Brain microvascular endothelial cell (primary cell): Measurements from ENCODE around the gene TNFAIP2.
A peak's percentile ranks its signal among the peaks of the same experiment; 100 is the strongest.

Experiments
- DNase-seq: peaks from one replicate; pipeline ENCODE4 v3.0.0-alpha.2; 2020
- H3K27ac ChIP-seq: fragments of 250-450 bp; sonication (Bioruptor Pico); 2 replicates; pipeline ENCODE4 v1.5.1; 2020; ENCODE audit warnings: mild to moderate bottlenecking, moderate library complexity
- H3K27me3 ChIP-seq: fragments of 250-450 bp; sonication (Bioruptor Pico); replicated peaks from 2 replicates; pipeline ENCODE4 v1.5.1; 2020; ENCODE audit warnings: mild to moderate bottlenecking
- H3K36me3 ChIP-seq: fragments of 250-450 bp; sonication (Bioruptor Pico); replicated peaks from 2 replicates; pipeline ENCODE4 v1.5.1; 2020; ENCODE audit warnings: mild to moderate bottlenecking
- H3K4me3 ChIP-seq: 2 replicates; pipeline ENCODE4 v1.5.1; 2011; ENCODE audit warnings: low read depth, mild to moderate bottlenecking, control low read depth, low read length, moderate library complexity
- in situ Hi-C: cut with HindIII; loops from 2 replicates; pipeline ENCODE4 v1.10.0; 2017; ENCODE audit warnings: low sequenced_read_pairs, low pct_ligation_motif_present
- TF ChIP-seq, protein P1 (sequence below): IDR thresholded peaks from 2 replicates; pipeline ENCODE4 v1.5.1; 2011; ENCODE audit warnings: low read depth, mild to moderate bottlenecking, moderate library complexity, low read length, control low read depth, inconsistent platforms; ENCODE audit errors: missing control alignments

TNFAIP2 gene

DNA sequence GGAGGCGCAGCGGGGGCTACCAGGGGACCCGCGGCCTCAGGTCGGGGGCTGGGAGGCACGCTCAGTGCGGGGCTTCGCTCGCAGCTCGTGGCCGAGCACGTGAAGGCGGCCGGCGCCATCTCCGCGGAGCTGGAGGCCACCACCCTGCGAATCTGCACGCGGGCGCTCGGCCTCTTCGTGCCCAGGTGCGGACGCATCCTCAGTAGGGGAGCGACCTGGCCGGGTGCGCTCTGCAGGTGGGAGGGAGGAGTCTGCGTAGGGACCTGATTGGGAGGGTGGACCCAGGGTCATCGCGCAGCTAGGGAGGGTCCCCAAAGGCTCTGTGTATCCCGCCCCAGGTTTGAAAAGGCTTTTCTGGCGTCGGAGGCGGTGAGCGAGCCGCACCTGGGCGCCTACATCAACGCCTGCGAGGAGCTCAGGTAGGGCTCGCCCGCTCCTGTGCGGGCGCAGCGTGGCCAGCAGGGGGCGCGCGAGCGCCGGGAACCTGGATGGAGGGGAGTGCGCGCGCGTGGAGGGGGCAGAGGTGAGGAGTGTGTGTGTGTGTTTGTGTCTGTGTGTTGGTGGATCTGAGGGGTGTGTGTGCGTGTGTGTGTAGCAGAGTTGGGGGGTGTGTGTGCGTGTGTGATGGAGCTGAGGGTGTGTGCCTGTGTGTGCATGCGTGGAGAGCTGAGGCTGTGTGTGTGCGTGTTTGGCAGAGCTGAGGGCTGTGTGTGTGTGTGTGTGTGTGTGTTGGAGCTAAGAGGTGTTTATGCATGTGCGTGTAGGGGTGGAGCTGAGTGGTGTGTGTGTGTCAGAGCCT is 18.4 kb upstream of the TNFAIP2 start:
- H3K27ac ChIP-seq: no peak overlapping the region
- TF ChIP-seq, protein P1, sequence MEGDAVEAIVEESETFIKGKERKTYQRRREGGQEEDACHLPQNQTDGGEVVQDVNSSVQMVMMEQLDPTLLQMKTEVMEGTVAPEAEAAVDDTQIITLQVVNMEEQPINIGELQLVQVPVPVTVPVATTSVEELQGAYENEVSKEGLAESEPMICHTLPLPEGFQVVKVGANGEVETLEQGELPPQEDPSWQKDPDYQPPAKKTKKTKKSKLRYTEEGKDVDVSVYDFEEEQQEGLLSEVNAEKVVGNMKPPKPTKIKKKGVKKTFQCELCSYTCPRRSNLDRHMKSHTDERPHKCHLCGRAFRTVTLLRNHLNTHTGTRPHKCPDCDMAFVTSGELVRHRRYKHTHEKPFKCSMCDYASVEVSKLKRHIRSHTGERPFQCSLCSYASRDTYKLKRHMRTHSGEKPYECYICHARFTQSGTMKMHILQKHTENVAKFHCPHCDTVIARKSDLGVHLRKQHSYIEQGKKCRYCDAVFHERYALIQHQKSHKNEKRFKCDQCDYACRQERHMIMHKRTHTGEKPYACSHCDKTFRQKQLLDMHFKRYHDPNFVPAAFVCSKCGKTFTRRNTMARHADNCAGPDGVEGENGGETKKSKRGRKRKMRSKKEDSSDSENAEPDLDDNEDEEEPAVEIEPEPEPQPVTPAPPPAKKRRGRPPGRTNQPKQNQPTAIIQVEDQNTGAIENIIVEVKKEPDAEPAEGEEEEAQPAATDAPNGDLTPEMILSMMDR: peak; percentile 82
- in situ Hi-C loops: no loop called here
- peaks cover 39% of the 10 kb centered on the region for H3K27me3 ChIP-seq
- no peak overlapping the region for H3K4me3 ChIP-seq
- DNase-seq: no peak
- no peaks in the 10 kb centered on the region for H3K36me3 ChIP-seq

DNA sequence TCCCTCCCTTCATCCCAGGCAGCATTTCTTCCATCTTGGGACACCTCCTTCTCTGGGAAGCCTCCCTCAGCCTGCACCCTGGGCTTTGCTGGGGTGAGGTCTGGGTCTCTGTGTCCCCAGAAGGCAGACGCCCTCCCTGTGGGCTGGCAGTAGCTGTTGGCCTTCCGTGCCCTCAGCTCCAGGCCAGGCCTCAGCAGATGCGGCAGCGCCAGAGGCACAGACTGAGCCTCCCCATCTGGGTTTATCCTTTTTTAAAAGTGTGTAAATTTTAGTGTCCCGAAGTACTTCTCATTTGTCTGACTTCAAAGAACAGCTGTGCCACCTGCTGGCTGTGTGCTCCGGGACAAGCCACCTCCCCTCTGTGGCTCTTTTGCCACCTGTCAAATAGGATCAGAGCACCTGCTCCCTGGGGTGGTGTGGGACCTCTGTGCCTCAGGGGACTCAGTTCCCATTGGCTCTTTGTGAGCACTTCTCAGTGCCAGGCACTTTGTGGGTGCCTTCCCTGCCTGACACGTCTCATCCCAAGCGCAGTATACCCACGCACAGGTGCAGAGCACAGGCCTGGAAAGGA is 17.6 kb upstream of the TNFAIP2 start:
- no peak for DNase-seq
- Histone ChIP-seq H3K4me3 (no peak overlapping the region), H3K27me3 (peaks cover 39% of the 10 kb centered on the region), H3K36me3 (no peaks in the 10 kb centered on the region), H3K27ac (no peak overlapping the region)
- in situ Hi-C loops: no loop called here
- TF ChIP-seq, protein P1: peak; percentile 23

DNA sequence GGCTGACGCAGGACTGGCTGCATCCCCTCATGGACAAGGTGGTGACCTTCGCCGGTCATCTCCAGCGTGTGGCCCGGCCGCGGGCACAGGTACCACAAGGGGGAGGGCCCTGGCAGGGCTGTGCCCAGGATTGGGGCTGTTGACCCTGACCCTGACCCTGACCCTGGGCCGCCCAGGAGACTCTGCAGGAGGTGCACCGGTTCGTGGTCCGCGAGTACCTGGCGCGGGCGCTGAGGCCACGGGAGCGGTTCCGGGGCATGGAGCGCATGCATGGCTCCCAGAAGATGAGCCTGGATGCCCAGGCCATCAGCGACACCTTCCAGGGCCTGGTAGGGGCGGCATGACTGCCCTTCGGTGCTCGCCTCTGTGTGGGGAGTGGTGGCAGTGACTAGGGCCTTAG is 15.8 kb upstream of the TNFAIP2 start:
- in situ Hi-C loops: no loop called here
- H3K27ac ChIP-seq: no peak overlapping the region
- no peaks in the 10 kb centered on the region for H3K36me3 ChIP-seq
- H3K4me3 ChIP-seq: no peak overlapping the region
- DNase-seq: no peak
- H3K27me3 ChIP-seq: peaks cover 25% of the 10 kb centered on the region
- TF ChIP-seq, protein P1: no peak

DNA sequence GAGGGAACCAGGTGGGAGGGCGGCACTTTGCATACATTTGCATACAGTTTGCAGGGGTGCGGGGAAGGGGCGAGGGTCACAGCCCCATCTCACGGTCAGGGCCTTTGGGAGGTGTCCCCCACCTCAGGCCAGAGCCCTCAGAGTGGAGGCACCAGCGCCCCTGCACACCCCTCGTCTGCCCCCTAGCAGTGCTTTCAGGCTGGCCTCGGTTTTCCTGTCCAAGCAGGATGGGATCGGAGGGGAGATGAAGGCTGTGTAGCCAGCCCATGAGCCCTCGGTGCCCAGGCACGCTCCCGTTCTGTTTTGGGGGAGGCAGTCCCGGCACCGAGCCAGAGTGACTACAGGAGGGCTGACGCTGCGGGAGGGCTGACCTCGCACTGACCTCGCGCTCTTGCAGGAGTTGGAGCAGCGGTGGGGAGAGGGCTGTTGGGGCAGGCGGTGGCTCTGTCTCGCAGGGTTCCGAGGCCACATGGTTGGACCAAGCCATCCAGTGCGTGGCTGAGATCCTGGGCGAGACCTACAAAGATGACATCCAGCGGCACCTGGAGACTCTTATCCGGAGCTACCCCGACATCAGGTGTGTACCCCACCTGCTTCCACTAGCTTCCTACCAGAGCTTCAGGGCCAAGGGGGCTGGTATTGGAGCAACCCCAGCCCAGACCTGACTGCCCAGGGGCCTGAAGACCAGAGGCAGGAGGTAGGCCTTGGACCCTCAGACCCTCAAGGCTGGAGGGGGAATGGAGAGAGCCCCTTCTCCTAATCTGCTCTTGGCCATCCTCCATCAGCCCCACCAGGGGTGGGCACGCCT is 15.1 kb upstream of the TNFAIP2 start:
- no peak for DNase-seq
- H3K27ac ChIP-seq: no peak overlapping the region
- H3K4me3 ChIP-seq: no peak overlapping the region
- peaks cover 19% of the 10 kb centered on the region for H3K27me3 ChIP-seq
- TF ChIP-seq, protein P1: no peak
- in situ Hi-C loops: no loop called here
- H3K36me3 ChIP-seq: no peaks in the 10 kb centered on the region

DNA sequence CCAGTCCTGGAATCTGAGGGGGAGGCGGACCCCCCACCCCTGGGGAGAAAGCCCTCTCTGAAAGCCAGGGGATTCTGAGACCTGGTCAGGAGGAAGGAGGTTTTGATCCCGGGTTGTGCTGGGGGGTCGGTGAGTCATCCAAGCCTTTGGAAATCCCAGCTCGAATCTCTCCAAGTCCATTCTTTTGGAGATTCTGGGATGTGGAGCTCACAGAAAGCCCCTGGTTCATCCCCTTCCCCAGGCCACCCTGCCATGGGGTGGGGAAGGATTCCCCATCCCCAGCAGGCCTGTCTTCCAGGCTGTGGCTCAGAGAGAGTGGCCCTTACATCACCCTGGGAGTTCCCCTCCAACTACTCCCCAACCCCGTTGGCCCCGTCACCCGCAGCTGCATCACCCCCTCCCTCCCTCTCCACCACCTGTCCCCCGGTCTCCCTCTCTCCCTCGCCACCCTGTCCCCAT is 14.5 kb upstream of the TNFAIP2 start:
- Histone ChIP-seq H3K27me3 (peaks cover 13% of the 10 kb centered on the region), H3K27ac (no peak overlapping the region), H3K4me3 (no peak overlapping the region), H3K36me3 (no peaks in the 10 kb centered on the region)
- in situ Hi-C loops: no loop called here
- TF ChIP-seq, protein P1: no peak
- no peak for DNase-seq
